Mesenchymal stem cell (in vitro differentiated cells and primary cell): ENCODE data around the gene SPTLC1.

ENCODE experiments used
- DNase-seq: peaks from one replicate; pipeline ENCODE4 v3.0.0-alpha.2; 2013
- H2AFZ ChIP-seq: one replicate; pipeline ENCODE4 v1.6.1; 2013; ENCODE audit warnings: low read depth, mild to moderate bottlenecking, control low read depth, inconsistent platforms, low read length, moderate library complexity
- H2AK5ac ChIP-seq: 2 replicates; pipeline ENCODE4 v1.6.1; 2013; ENCODE audit warnings: low read length, moderate library complexity, mild to moderate bottlenecking, inconsistent platforms; ENCODE audit not compliant: severe bottlenecking
- H2BK120ac ChIP-seq: one replicate; pipeline ENCODE4 v1.6.1; 2013; ENCODE audit warnings: low read depth, mild to moderate bottlenecking, inconsistent platforms, low read length, moderate library complexity
- H2BK12ac ChIP-seq, 2 experiments: one replicate each; pipeline ENCODE4 v1.6.1; 2013; ENCODE audit warnings: inconsistent platforms in 2 of 2, low read length in 2 of 2, mild to moderate bottlenecking in 2 of 2, moderate library complexity in 2 of 2, control low read depth in 1 of 2
- H2BK15ac ChIP-seq: one replicate; pipeline ENCODE4 v1.6.1; 2013; ENCODE audit warnings: mild to moderate bottlenecking, low read depth, inconsistent platforms; ENCODE audit not compliant: poor library complexity, severe bottlenecking
- H2BK5ac ChIP-seq: 2 replicates; pipeline ENCODE4 v1.6.1; 2013; ENCODE audit warnings: low read depth, mild to moderate bottlenecking, low read length, control low read depth, inconsistent platforms; ENCODE audit not compliant: poor library complexity, severe bottlenecking
- H3K14ac ChIP-seq, 2 experiments: one replicate each; pipeline ENCODE4 v1.6.1; 2013; ENCODE audit warnings: inconsistent platforms in 2 of 2, low read length in 2 of 2, control low read depth in 1 of 2, mild to moderate bottlenecking in 1 of 2, moderate library complexity in 1 of 2
- H3K18ac ChIP-seq, 2 experiments: one replicate each; pipeline ENCODE4 v1.6.1; 2013; ENCODE audit warnings: inconsistent platforms in 2 of 2, low read length in 2 of 2, control low read depth in 1 of 2, low read depth in 1 of 2, mild to moderate bottlenecking in 1 of 2
- H3K23ac ChIP-seq, 2 experiments: one replicate each; pipeline ENCODE4 v1.6.1; 2013; ENCODE audit warnings: inconsistent platforms in 2 of 2, low read length in 2 of 2, mild to moderate bottlenecking in 2 of 2, moderate library complexity in 2 of 2, control low read depth in 1 of 2
- H3K27ac ChIP-seq: 2 replicates; pipeline ENCODE4 v1.5.1; 2013; ENCODE audit warnings: mild to moderate bottlenecking, moderate library complexity, low read length, control low read depth, inconsistent platforms; ENCODE audit not compliant: poor library complexity, severe bottlenecking
- H3K27me3 ChIP-seq, 2 experiments: 2 replicates each; pipeline versions ENCODE4 v1.6.1 to v1.7.0; 2013; ENCODE audit warnings: low read length in 2 of 2, mild to moderate bottlenecking in 2 of 2, moderate library complexity in 2 of 2, control low read depth in 1 of 2, inconsistent platforms in 1 of 2; ENCODE audit not compliant: control insufficient read depth in 1 of 2, insufficient read depth in 1 of 2
- H3K36me3 ChIP-seq, 2 experiments: 2 replicates each; pipeline versions ENCODE4 v1.6.1 to v1.7.0; 2013; ENCODE audit warnings: low read length in 2 of 2, control low read depth in 1 of 2, inconsistent platforms in 1 of 2, low read depth in 1 of 2, mild to moderate bottlenecking in 1 of 2; ENCODE audit not compliant: insufficient read depth in 2 of 2, control insufficient read depth in 1 of 2
- H3K4ac ChIP-seq, 2 experiments: one replicate each; pipeline ENCODE4 v1.6.1; 2013; ENCODE audit warnings: inconsistent platforms in 2 of 2, low read length in 2 of 2, mild to moderate bottlenecking in 2 of 2, moderate library complexity in 2 of 2, control low read depth in 1 of 2, low read depth in 1 of 2
- H3K4me1 ChIP-seq: 2 replicates; pipeline ENCODE4 v1.6.1; 2013; ENCODE audit warnings: low read depth, low read length, control low read depth; ENCODE audit not compliant: control insufficient read depth, insufficient read depth
- H3K4me2 ChIP-seq: 2 replicates; pipeline ENCODE4 v1.6.1; 2013; ENCODE audit warnings: low read length, mild to moderate bottlenecking, inconsistent platforms; ENCODE audit not compliant: poor library complexity, severe bottlenecking
- H3K4me3 ChIP-seq, 2 experiments: 2 replicates each; pipeline versions ENCODE4 v1.5.1 to v1.7.0; 2013; ENCODE audit warnings: low read length in 2 of 2, mild to moderate bottlenecking in 2 of 2, control low read depth in 1 of 2, low read depth in 1 of 2; ENCODE audit not compliant: insufficient read depth in 1 of 2
- H3K79me1 ChIP-seq: replicated peaks from 2 replicates; pipeline ENCODE4 v1.6.1; 2013; ENCODE audit warnings: mild to moderate bottlenecking, control low read depth, low read length, inconsistent platforms; ENCODE audit not compliant: poor library complexity, severe bottlenecking
- H3K9ac ChIP-seq: 2 replicates; pipeline ENCODE4 v1.7.0; 2013; ENCODE audit warnings: mild to moderate bottlenecking, low read length, moderate library complexity
- H3K9me3 ChIP-seq: 2 replicates; pipeline ENCODE4 v1.7.0; 2013; ENCODE audit warnings: mild to moderate bottlenecking, low read length; ENCODE audit not compliant: control insufficient read depth
- H4K8ac ChIP-seq: one replicate; pipeline ENCODE4 v1.6.1; 2013; ENCODE audit warnings: inconsistent platforms, mild to moderate bottlenecking, low read length, moderate library complexity
- H4K91ac ChIP-seq: one replicate; pipeline ENCODE4 v1.6.1; 2013; ENCODE audit warnings: mild to moderate bottlenecking, low read length, inconsistent platforms
- WGBS: methylation state at CpG from one replicate; pipeline ENCODE4 v1.1.7; 2013; ENCODE audit warnings: mixed read lengths; 5-methylcytosine and 5-hydroxymethylcytosine counted together

SPTLC1 gene

GRCh38 chr9:92138157-92138959 lies 23.1 kb upstream of the SPTLC1 start:
- Histone ChIP-seq H3K9ac (no peak overlapping the region), H3K18ac (peak overlapping the region in 1 of 2 experiments; percentile 74), H3K23ac (no peak overlapping the region), H2BK120ac (no peak overlapping the region), H3K4ac (peak overlapping the region in 1 of 2 experiments; percentile 13), H3K27ac (peak overlapping the region; percentile 39), H4K91ac (peak overlapping the region; percentile 57), H3K36me3 (peaks cover 0 to 12% of the 10 kb centered on the region in 2 experiments), H2BK5ac (peak overlapping the region; percentile 39), H3K14ac (no peak overlapping the region), H2AFZ (peak overlapping the region; percentile 11), H3K9me3 (no peaks in the 10 kb centered on the region), H3K4me1 (peaks cover 42% of the 10 kb centered on the region), H4K8ac (peak overlapping the region; percentile 67), H2BK12ac (peak overlapping the region in 1 of 2 experiments; percentile 47), H3K79me1 (peaks cover 10% of the 10 kb centered on the region), H3K27me3 (no peaks in the 10 kb centered on the region), H2BK15ac (peak overlapping the region; percentile 26), H3K4me2 (no peak overlapping the region), H2AK5ac (peak overlapping the region; percentile 68), H3K4me3 (no peak overlapping the region)
- WGBS = 43% methylated on average over 19 of the region's 22 CpGs
- DNase-seq = peak; percentile 70

GRCh38 chr9:92136184-92136858 lies 21.1 kb upstream of the SPTLC1 start:
- no peak overlapping the region for H3K4ac ChIP-seq
- DNase-seq = no peak
- H2AFZ ChIP-seq = no peak overlapping the region
- peaks cover 2% of the 10 kb centered on the region for H3K9me3 ChIP-seq
- no peak overlapping the region for H3K4me3 ChIP-seq
- H3K9ac ChIP-seq = no peak overlapping the region
- no peak overlapping the region for H2BK120ac ChIP-seq
- H2AK5ac ChIP-seq = no peak overlapping the region
- H4K8ac ChIP-seq = no peak overlapping the region
- no peak overlapping the region for H2BK15ac ChIP-seq
- H2BK5ac ChIP-seq = no peak overlapping the region
- 80% methylated on average over 18 of the region's 19 CpGs for WGBS
- no peak overlapping the region for H3K23ac ChIP-seq
- peaks cover 0 to 12% of the 10 kb centered on the region in 2 experiments for H3K36me3 ChIP-seq
- H3K4me2 ChIP-seq = no peak overlapping the region
- no peaks in the 10 kb centered on the region for H3K27me3 ChIP-seq
- no peak overlapping the region for H2BK12ac ChIP-seq
- no peak overlapping the region for H3K27ac ChIP-seq
- peaks cover 39% of the 10 kb centered on the region for H3K4me1 ChIP-seq
- H3K79me1 ChIP-seq = peaks cover 10% of the 10 kb centered on the region
- H3K18ac ChIP-seq = no peak overlapping the region
- no peak overlapping the region for H3K14ac ChIP-seq
- H4K91ac ChIP-seq = no peak overlapping the region

GRCh38 chr9:92135576-92135975 lies 20.4 kb upstream of the SPTLC1 start:
- peaks cover 36% of the 10 kb centered on the region for H3K4me1 ChIP-seq
- H3K36me3 ChIP-seq = peaks cover 0 to 12% of the 10 kb centered on the region in 2 experiments
- peak overlapping the region; percentile 32 to 38 for H2BK12ac ChIP-seq
- peak overlapping the region; percentile 48 for H4K91ac ChIP-seq
- no peak overlapping the region for H2BK15ac ChIP-seq
- H2AFZ ChIP-seq = no peak overlapping the region
- H3K9me3 ChIP-seq = peaks cover 3% of the 10 kb centered on the region
- peak overlapping the region; percentile 33 for H4K8ac ChIP-seq
- 82% methylated on average over 7 of the region's 7 CpGs for WGBS
- H2AK5ac ChIP-seq = no peak overlapping the region
- no peak overlapping the region for H2BK5ac ChIP-seq
- no peak overlapping the region for H3K18ac ChIP-seq
- H3K4me3 ChIP-seq = no peak overlapping the region
- peaks cover 10% of the 10 kb centered on the region for H3K79me1 ChIP-seq
- no peak for DNase-seq
- no peak overlapping the region for H3K27ac ChIP-seq
- H3K4ac ChIP-seq = no peak overlapping the region
- H3K9ac ChIP-seq = no peak overlapping the region
- H3K23ac ChIP-seq = no peak overlapping the region
- H3K27me3 ChIP-seq = no peaks in the 10 kb centered on the region
- no peak overlapping the region for H3K14ac ChIP-seq
- H3K4me2 ChIP-seq = no peak overlapping the region
- H2BK120ac ChIP-seq = no peak overlapping the region
